Karpas-422 (cell line): Measurements from ENCODE around the gene SMIM8. TPM values are rescaled to one million over a fixed set of nuclear protein-coding genes. Genes with fewer than 3 reads are reported as not detected.

ENCODE experiments used
- DNase-seq: peaks from one replicate; pipeline ENCODE4 v3.0.0-alpha.2; 2015
- H2AFZ ChIP-seq: fragments of 200-600 bp; sonication (generic); 2 replicates; pipeline ENCODE4 v1.6.1; 2014; ENCODE audit warnings: antibody characterized with exemption, low read length, mixed read lengths
- H3K27ac ChIP-seq: fragments of 200-600 bp; sonication (generic); 2 replicates; pipeline ENCODE4 v1.5.1; 2014; ENCODE audit warnings: mild to moderate bottlenecking, low read length, moderate library complexity
- H3K27me3 ChIP-seq: fragments of 200-600 bp; sonication (generic); 2 replicates; pipeline ENCODE4 v1.6.1; 2014; ENCODE audit warnings: low read length, mixed read lengths
- H3K36me3 ChIP-seq: fragments of 200-600 bp; sonication (generic); 2 replicates; pipeline ENCODE4 v1.6.1; 2014; ENCODE audit warnings: low read length, mixed read lengths; ENCODE audit not compliant: insufficient read depth
- H3K4me1 ChIP-seq: fragments of 200-600 bp; sonication (generic); 2 replicates; pipeline ENCODE4 v1.6.1; 2014; ENCODE audit warnings: mild to moderate bottlenecking, low read length, mixed read lengths
- H3K4me2 ChIP-seq: fragments of 200-600 bp; sonication (generic); 2 replicates; pipeline ENCODE4 v1.6.1; 2014; ENCODE audit warnings: low read length, low read depth, mild to moderate bottlenecking; ENCODE audit not compliant: poor library complexity, severe bottlenecking
- H3K4me3 ChIP-seq: fragments of 200-600 bp; sonication (generic); 2 replicates; pipeline ENCODE4 v1.5.1; 2014; ENCODE audit warnings: mild to moderate bottlenecking, antibody characterized with exemption, low read length, mixed read lengths
- H3K79me2 ChIP-seq: fragments of 200-600 bp; sonication (generic); 2 replicates; pipeline ENCODE4 v1.6.1; 2014; ENCODE audit warnings: mild to moderate bottlenecking, low read length, mixed read lengths
- H3K9ac ChIP-seq: fragments of 200-600 bp; sonication (generic); 2 replicates; pipeline ENCODE4 v1.6.0; 2014; ENCODE audit warnings: low read length
- H3K9me2 ChIP-seq: fragments of 200-600 bp; sonication (generic), shearing (Covaris generic); replicated peaks from 2 replicates; pipeline ENCODE4 v1.6.0; 2014; ENCODE audit warnings: mild to moderate bottlenecking, low read length, moderate library complexity; ENCODE audit not compliant: insufficient read depth
- H3K9me3 ChIP-seq: fragments of 300-700, 200-600 bp; sonication (generic); 2 replicates; pipeline ENCODE4 v1.6.1; 2014; ENCODE audit warnings: low read length, mixed read lengths
- H4K20me1 ChIP-seq: fragments of 200-600 bp; sonication (generic); 2 replicates; pipeline ENCODE4 v1.6.1; 2014; ENCODE audit warnings: mild to moderate bottlenecking, antibody characterized with exemption, low read length, low read depth; ENCODE audit not compliant: insufficient read depth
- total RNA-seq: library from RNA; depleted of rRNA; stranded (reverse); fragments of >200 nt; shearing (Covaris generic); gene quantifications from 2 replicates; pipeline ENCODE4 v1.2.3, GENCODE V29; 2014; ENCODE audit warnings: low replicate concordance; rRNA removed

Gene SMIM8
- total RNA-seq, 1 experiment from 2014 or later: 14.2 TPM

- H2AFZ ChIP-seq: peak overlapping the region; percentile 52; the same call in 1 of the 2 replicates
- no peaks in the 10 kb centered on the region for H3K36me3 ChIP-seq
- no peak overlapping the region for H3K4me3 ChIP-seq
- H3K79me2 ChIP-seq: no peaks in the 10 kb centered on the region
- no peaks in the 10 kb centered on the region for H3K9me2 ChIP-seq
- peak overlapping the region; percentile 32 for H3K4me2 ChIP-seq
- no peaks in the 10 kb centered on the region for H3K9me3 ChIP-seq
- H3K27ac ChIP-seq: peak overlapping the region; percentile 21; the same call in 1 of the 2 replicates
- peaks cover 27% of the 10 kb centered on the region for H3K4me1 ChIP-seq
- no peak overlapping the region for H3K9ac ChIP-seq
- peak; percentile 50 for DNase-seq
- no peaks in the 10 kb centered on the region for H4K20me1 ChIP-seq
- no peaks in the 10 kb centered on the region for H3K27me3 ChIP-seq
Observed at GRCh38 chr6:87378947-87379346, 56.6 kb downstream of the SMIM8 start.

DNA sequence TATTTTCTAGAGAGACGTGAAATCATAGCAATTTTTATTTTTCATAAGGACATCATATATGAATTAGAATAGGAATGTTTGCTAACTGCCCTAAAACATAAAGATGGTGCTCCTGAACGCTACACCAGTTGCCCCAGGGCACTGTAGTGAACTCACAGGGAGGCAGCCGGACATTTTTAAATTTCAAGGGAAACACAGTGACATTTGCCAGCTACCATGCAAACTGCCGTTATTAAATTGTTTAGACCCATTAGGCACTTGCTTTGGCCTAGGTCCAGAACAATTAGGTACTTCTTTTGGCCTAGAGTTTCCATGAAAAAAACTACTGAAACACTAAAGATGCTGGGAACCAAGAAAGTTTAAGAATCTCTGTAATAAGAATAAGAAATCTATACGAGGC is 60.5 kb downstream of the SMIM8 start:
- H3K4me2 ChIP-seq: no peak overlapping the region

GRCh38 chr6:87384038-87384437 is 61.6 kb downstream of the SMIM8 start:
- Histone ChIP-seq H3K27me3 (no peaks in the 10 kb centered on the region), H3K4me2 (peak overlapping the region; percentile 42), H3K4me3 (no peak overlapping the region), H3K9me3 (no peaks in the 10 kb centered on the region), H3K27ac (0 out of 2 replicates have a peak overlapping the region, but pooled peaks have one; percentile 36), H3K36me3 (no peaks in the 10 kb centered on the region), H3K9me2 (no peaks in the 10 kb centered on the region), H2AFZ (0 out of 2 replicates have a peak overlapping the region, but pooled peaks have one; percentile 46), H3K4me1 (peaks cover 19% of the 10 kb centered on the region), H4K20me1 (no peaks in the 10 kb centered on the region), H3K9ac (no peak overlapping the region), H3K79me2 (no peaks in the 10 kb centered on the region)
- no peak for DNase-seq

More for the DNA sequence above, 60.5 kb downstream of the SMIM8 start:
- Histone ChIP-seq H3K9me3 (no peaks in the 10 kb centered on the region), H3K4me3 (no peak overlapping the region), H2AFZ (no peak overlapping the region), H3K27me3 (no peaks in the 10 kb centered on the region), H3K9me2 (no peaks in the 10 kb centered on the region), H3K36me3 (no peaks in the 10 kb centered on the region), H3K79me2 (no peaks in the 10 kb centered on the region), H3K4me1 (peaks cover 30% of the 10 kb centered on the region), H3K27ac (no peak overlapping the region), H4K20me1 (no peaks in the 10 kb centered on the region), H3K9ac (no peak overlapping the region)
- no peak for DNase-seq

- no peak overlapping the region for H3K4me3 ChIP-seq
- H3K9ac ChIP-seq: no peak overlapping the region
- H3K4me2 ChIP-seq: peak overlapping the region; percentile 42
- peaks cover 16% of the 10 kb centered on the region for H3K4me1 ChIP-seq
- H3K79me2 ChIP-seq: no peaks in the 10 kb centered on the region
- no peaks in the 10 kb centered on the region for H3K9me3 ChIP-seq
- no peaks in the 10 kb centered on the region for H3K27me3 ChIP-seq
- H4K20me1 ChIP-seq: no peaks in the 10 kb centered on the region
- no peaks in the 10 kb centered on the region for H3K9me2 ChIP-seq
- no peaks in the 10 kb centered on the region for H3K36me3 ChIP-seq
- H3K27ac ChIP-seq: peak overlapping the region; percentile 36; the same call in 1 of the 2 replicates
- no peak for DNase-seq
- H2AFZ ChIP-seq: peak overlapping the region; percentile 46; the same call in 1 of the 2 replicates
Observed at GRCh38 chr6:87384449-87384848, 62.1 kb downstream of the SMIM8 start.

- H3K36me3 ChIP-seq: no peaks in the 10 kb centered on the region
- no peaks in the 10 kb centered on the region for H3K79me2 ChIP-seq
- peak; percentile 80 for DNase-seq
- H3K27ac ChIP-seq: no peak overlapping the region
- H3K4me3 ChIP-seq: no peak overlapping the region
- no peaks in the 10 kb centered on the region for H4K20me1 ChIP-seq
- H3K9ac ChIP-seq: no peak overlapping the region
- H3K9me3 ChIP-seq: no peaks in the 10 kb centered on the region
- H3K4me2 ChIP-seq: no peak overlapping the region
- peaks cover 3% of the 10 kb centered on the region; the same call in 1 of the 2 replicates for H3K4me1 ChIP-seq
- H3K27me3 ChIP-seq: no peaks in the 10 kb centered on the region
- H3K9me2 ChIP-seq: no peaks in the 10 kb centered on the region
- no peak overlapping the region for H2AFZ ChIP-seq
Observed at GRCh38 chr6:87391334-87391733, 68.9 kb downstream of the SMIM8 start.

Other genes starting within 250 kb of the SMIM8 start
- gene CGA, start 227.5 kb upstream of the SMIM8 start, total RNA-seq: not detected in 2 replicates
- 61.8 and 62.8 TPM in 2 replicates for gene ZNF292, start 167.0 kb upstream of the SMIM8 start, total RNA-seq
- gene GJB7, start 6.7 kb downstream of the SMIM8 start, total RNA-seq: not detected in 2 replicates
- 3.1 and 3.8 TPM in 2 replicates for gene C6orf163, start 22.2 kb downstream of the SMIM8 start, total RNA-seq
- gene CFAP206, start 85.4 kb downstream of the SMIM8 start, total RNA-seq: 0.25 and 1.8 TPM in 2 replicates
- 13.1 and 31.6 TPM in 2 replicates for gene SLC35A1, start 150.4 kb downstream of the SMIM8 start, total RNA-seq